GM13976 (cell line): ENCODE results near the gene IL17RE.

Experiments used
- DNase-seq: peaks from one replicate; pipeline ENCODE4 v3.0.0; 2012; ENCODE audit warnings: low spot score
- in situ Hi-C: fragments of 300-500 bp; cut with MboI; formaldehyde crosslinking; loops from one replicate; pipeline ENCODE4 v1.12.0; 2022; ENCODE audit warnings: low sequenced_read_pairs, mixed read lengths, inconsistent platforms; ENCODE audit not compliant: unreplicated experiment
- TF ChIP-seq, protein P1 (sequence below): IDR thresholded peaks from 2 replicates; pipeline ENCODE4 v1.5.1; 2012; ENCODE audit warnings: borderline replicate concordance, mild to moderate bottlenecking; ENCODE audit not compliant: insufficient read depth; ENCODE audit errors: extremely low read depth, missing control alignments, control extremely low read depth

Gene IL17RE

DNA sequence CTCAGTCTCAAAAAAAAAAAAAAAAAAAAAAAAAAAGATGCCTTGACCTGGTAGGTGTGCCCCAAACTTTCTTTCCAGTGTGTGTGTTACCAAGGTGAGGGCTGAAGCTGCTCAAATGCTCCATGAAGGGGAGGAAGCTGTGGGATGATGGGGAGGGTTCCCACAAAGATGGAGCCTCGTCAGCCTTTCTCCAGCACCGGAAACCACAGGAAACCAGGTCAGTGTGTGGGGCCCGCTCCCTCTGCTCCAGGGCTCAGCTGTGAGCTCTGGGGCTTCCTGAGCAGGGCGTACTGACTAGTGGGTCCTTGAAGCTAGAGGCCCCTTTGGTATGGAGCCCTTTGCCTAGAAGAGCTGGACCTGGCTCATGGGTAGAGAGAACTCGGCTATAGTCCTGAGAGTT, 681 bp upstream of the IL17RE start:
- TF ChIP-seq, protein P1, sequence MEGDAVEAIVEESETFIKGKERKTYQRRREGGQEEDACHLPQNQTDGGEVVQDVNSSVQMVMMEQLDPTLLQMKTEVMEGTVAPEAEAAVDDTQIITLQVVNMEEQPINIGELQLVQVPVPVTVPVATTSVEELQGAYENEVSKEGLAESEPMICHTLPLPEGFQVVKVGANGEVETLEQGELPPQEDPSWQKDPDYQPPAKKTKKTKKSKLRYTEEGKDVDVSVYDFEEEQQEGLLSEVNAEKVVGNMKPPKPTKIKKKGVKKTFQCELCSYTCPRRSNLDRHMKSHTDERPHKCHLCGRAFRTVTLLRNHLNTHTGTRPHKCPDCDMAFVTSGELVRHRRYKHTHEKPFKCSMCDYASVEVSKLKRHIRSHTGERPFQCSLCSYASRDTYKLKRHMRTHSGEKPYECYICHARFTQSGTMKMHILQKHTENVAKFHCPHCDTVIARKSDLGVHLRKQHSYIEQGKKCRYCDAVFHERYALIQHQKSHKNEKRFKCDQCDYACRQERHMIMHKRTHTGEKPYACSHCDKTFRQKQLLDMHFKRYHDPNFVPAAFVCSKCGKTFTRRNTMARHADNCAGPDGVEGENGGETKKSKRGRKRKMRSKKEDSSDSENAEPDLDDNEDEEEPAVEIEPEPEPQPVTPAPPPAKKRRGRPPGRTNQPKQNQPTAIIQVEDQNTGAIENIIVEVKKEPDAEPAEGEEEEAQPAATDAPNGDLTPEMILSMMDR: no peak
- no peak for DNase-seq
- in situ Hi-C loops: no loop called here

DNA sequence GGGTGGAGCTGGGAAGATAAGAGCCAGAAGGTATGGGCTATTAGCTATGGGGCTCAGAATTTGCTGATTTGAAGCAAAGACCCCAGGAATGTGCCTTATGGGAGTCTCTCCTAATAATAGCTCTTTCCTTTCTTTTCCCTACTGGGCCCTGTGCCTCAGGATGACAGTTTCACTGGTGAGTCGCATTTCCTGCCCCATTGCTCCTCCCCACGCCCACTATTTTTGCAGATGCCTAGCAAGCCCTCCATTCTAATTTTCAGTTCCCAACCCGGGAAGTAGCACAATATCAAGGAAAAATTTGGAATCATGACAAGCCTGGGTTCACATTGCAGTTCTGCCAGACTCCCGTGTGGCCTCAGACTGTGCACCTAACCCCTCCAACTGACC, 583 bp downstream of the IL17RE start:
- DNase-seq: no peak
- TF ChIP-seq, protein P1: no peak
- in situ Hi-C loops: no loop called here

DNA sequence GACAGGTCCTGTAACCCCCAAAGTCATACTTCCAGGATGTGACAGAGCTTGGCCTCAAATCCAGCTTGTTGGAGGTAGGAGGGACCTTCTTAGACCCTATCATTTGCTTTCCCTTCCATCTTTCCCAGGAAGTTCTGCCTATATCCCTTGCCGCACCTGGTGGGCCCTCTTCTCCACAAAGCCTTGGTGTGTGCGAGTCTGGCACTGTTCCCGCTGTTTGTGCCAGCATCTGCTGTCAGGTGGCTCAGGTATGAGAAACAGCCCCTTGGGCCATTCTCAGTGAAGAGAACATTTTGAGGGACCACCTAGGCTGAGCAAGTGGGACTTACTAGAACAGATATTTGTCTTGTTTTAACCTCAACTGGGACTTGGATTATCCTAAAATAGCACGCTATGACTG, 1.3 kb downstream of the IL17RE start:
- TF ChIP-seq, protein P1: no peak
- in situ Hi-C loops: no loop called here
- DNase-seq: no peak

DNA sequence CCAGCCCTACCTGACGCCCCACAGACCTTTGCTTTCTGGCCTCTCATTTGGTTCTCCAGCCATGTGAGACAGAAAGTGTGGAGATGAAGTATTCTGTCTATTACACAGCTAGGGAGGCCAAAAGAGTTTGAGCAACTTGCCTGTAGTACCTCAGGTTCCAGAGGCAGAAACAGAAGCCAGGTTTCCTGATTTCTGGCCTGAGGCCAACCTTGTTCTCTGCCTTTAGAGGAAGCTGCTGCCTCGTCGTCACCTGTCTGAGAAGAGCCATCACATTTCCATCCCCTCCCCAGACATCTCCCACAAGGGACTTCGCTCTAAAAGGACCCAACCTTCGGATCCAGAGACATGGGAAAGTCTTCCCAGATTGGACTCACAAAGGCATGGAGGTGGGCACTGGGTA, 3.8 kb downstream of the IL17RE start:
- no peak for DNase-seq
- in situ Hi-C loops: no loop called here
- TF ChIP-seq, protein P1: no peak

DNA sequence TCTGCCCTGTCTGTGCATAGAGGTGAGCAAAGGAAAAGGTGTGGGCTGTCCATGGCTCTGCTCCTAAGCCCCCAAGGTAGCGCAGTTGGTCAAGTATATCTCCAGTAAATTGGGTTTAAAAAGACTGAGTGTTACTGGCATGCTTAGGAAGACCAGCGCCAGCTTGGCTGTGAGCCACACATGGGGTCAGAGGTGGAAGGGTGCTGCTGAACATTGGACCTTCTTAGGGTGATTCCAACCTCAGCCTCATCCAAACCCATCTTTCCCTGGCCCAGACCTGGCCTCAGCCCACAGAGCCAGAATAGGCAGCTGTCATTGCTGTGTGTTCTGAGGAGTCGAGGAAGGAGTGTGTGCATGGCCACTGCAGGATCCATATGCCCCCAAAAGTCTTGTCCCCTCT, 5.6 kb downstream of the IL17RE start:
- in situ Hi-C loops: no loop called here
- TF ChIP-seq, protein P1: no peak
- DNase-seq: no peak

DNA sequence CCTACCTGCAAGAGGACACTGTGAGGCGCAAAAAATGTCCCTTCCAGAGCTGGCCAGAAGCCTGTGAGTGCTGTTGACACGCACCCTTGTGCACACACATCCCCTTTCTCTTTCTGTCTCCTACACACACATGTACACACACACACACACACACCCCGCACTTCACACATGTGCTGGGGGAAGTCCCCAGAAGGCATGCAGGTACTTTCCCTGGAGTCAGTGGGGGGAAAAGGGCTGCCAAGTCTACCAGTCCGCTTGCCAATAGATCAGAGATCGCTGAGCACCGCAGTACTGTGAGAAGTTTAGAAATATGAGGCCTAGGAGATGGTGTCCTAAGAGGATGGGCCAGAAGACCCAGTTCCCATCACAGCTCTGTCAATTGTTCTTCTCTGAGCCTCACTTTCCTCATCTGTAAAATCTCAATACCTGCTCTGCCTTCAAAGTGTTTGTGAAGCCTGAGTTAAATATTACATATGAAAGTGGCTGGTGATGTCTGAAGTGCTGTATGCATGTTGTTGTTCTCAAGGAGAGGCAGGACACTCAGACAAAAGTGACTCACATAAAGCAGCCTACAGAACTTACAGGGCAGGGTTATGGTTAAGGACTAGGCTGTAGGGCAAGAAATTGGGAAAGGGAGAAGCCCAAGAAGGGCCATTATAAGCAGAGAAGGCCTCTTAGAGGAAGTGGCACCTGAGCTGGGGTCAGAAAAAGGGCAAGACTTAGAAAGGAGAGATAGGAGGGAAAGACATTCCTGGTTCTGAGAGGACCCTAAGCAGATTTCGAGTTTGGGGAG, 6.8 kb downstream of the IL17RE start:
- no peak for DNase-seq
- TF ChIP-seq, protein P1: no peak
- in situ Hi-C loops: no loop called here
